ENCODE results near the gene CDK6. TPM values are rescaled to one million over a fixed set of nuclear protein-coding genes. Genes with fewer than 3 reads are reported as not detected.

The CDK6 gene
- total and polyA plus RNA-seq, 9 of the 15 experiments (the other 6 are each of a cell fraction or from before 2014, with no cell fraction given) = 7.6 to 109 (median 44.4) TPM

- TF ChIP-seq, protein P1, sequence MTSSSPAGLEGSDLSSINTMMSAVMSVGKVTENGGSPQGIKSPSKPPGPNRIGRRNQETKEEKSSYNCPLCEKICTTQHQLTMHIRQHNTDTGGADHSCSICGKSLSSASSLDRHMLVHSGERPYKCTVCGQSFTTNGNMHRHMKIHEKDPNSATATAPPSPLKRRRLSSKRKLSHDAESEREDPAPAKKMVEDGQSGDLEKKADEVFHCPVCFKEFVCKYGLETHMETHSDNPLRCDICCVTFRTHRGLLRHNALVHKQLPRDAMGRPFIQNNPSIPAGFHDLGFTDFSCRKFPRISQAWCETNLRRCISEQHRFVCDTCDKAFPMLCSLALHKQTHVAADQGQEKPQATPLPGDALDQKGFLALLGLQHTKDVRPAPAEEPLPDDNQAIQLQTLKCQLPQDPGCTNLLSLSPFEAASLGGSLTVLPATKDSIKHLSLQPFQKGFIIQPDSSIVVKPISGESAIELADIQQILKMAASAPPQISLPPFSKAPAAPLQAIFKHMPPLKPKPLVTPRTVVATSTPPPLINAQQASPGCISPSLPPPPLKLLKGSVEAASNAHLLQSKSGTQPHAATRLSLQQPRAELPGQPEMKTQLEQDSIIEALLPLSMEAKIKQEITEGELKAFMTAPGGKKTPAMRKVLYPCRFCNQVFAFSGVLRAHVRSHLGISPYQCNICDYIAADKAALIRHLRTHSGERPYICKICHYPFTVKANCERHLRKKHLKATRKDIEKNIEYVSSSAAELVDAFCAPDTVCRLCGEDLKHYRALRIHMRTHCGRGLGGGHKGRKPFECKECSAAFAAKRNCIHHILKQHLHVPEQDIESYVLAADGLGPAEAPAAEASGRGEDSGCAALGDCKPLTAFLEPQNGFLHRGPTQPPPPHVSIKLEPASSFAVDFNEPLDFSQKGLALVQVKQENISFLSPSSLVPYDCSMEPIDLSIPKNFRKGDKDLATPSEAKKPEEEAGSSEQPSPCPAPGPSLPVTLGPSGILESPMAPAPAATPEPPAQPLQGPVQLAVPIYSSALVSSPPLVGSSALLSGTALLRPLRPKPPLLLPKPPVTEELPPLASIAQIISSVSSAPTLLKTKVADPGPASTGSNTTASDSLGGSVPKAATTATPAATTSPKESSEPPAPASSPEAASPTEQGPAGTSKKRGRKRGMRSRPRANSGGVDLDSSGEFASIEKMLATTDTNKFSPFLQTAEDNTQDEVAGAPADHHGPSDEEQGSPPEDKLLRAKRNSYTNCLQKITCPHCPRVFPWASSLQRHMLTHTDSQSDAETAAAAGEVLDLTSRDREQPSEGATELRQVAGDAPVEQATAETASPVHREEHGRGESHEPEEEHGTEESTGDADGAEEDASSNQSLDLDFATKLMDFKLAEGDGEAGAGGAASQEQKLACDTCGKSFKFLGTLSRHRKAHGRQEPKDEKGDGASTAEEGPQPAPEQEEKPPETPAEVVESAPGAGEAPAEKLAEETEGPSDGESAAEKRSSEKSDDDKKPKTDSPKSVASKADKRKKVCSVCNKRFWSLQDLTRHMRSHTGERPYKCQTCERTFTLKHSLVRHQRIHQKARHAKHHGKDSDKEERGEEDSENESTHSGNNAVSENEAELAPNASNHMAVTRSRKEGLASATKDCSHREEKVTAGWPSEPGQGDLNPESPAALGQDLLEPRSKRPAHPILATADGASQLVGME (CRISPR knock-in tag; IDR thresholded peaks at IDR 0.05) = no peak
- TF ChIP-seq AFF1 (IDR thresholded peaks at IDR 0.05; ENCODE audit: low read depth in 1 of 2, partially characterized antibody in 2 of 2) (peak in 1 of 2 experiments; percentile 33), LARP7 (IDR thresholded peaks at IDR 0.05) (no peak), ZNF232 (CRISPR knock-in tag; IDR thresholded peaks at IDR 0.05) (no peak), ZNF384 (IDR thresholded peaks at IDR 0.05; ENCODE audit: low read depth, low read length) (no peak), ZNF764 (CRISPR knock-in tag; IDR thresholded peaks at IDR 0.05; ENCODE audit: low read depth) (no peak), TCFL5 (CRISPR knock-in tag; conservative IDR thresholded peaks at IDR 0.05) (no peak), ZBED1 (IDR thresholded peaks at IDR 0.05) (no peak), NFE2 (IDR thresholded peaks at IDR 0.05; ENCODE audit: low read depth) (peak; percentile 60), ZNF12 (CRISPR knock-in tag; IDR thresholded peaks at IDR 0.05) (no peak), NR1H2 (CRISPR knock-in tag; IDR thresholded peaks at IDR 0.05) (no peak), NCOR1 (IDR thresholded peaks at IDR 0.05) (no peak)
- TF ChIP-seq, protein P2, sequence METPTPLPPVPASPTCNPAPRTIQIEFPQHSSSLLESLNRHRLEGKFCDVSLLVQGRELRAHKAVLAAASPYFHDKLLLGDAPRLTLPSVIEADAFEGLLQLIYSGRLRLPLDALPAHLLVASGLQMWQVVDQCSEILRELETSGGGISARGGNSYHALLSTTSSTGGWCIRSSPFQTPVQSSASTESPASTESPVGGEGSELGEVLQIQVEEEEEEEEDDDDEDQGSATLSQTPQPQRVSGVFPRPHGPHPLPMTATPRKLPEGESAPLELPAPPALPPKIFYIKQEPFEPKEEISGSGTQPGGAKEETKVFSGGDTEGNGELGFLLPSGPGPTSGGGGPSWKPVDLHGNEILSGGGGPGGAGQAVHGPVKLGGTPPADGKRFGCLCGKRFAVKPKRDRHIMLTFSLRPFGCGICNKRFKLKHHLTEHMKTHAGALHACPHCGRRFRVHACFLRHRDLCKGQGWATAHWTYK (CRISPR knock-in tag; IDR thresholded peaks at IDR 0.05) = no peak
- TF ChIP-seq, protein P3, sequence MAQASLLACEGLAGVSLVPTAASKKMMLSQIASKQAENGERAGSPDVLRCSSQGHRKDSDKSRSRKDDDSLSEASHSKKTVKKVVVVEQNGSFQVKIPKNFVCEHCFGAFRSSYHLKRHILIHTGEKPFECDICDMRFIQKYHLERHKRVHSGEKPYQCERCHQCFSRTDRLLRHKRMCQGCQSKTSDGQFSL (CRISPR knock-in tag; IDR thresholded peaks at IDR 0.05) = no peak
- TF ChIP-seq, protein P3 (tag; IDR thresholded peaks at IDR 0.05) = no peak
Measured at GRCh38 chr7:92763636-92764423, 72.5 kb downstream of the CDK6 start (continued).

All from K562 (cell line).